Trophoblast cell (in vitro differentiated cells and primary cell): ENCODE measurements around the gene ALDOC.

Experiments used
- DNase-seq, 2 donors: peaks; one replicate each; pipeline ENCODE4 v3.0.0-alpha.2; 2016
- H2AFZ ChIP-seq: 2 replicates; pipeline ENCODE4 v1.6.1; 2013; ENCODE audit warnings: low read length, moderate library complexity, mild to moderate bottlenecking; ENCODE audit not compliant: insufficient read depth, poor library complexity
- H2AK5ac ChIP-seq: 2 replicates; pipeline ENCODE4 v1.6.1; 2013; ENCODE audit warnings: mild to moderate bottlenecking, low read length
- H2BK120ac ChIP-seq: 2 replicates; pipeline ENCODE4 v1.6.1; 2013; ENCODE audit warnings: low read length, mild to moderate bottlenecking, moderate library complexity; ENCODE audit not compliant: insufficient read depth, poor library complexity
- H2BK12ac ChIP-seq: 2 replicates; pipeline ENCODE4 v1.6.1; 2013; ENCODE audit warnings: mild to moderate bottlenecking, low read length, moderate library complexity
- H2BK5ac ChIP-seq: 2 replicates; pipeline ENCODE4 v1.6.1; 2013; ENCODE audit warnings: low read length, low read depth, moderate library complexity, mild to moderate bottlenecking; ENCODE audit not compliant: poor library complexity
- H3K14ac ChIP-seq: 2 replicates; pipeline ENCODE4 v1.6.1; 2013; ENCODE audit warnings: mild to moderate bottlenecking, low read length
- H3K18ac ChIP-seq: 2 replicates; pipeline ENCODE4 v1.6.1; 2013; ENCODE audit warnings: mild to moderate bottlenecking, low read length
- H3K23ac ChIP-seq: 2 replicates; pipeline ENCODE4 v1.6.1; 2013; ENCODE audit warnings: low read length
- H3K27ac ChIP-seq: 2 replicates; pipeline ENCODE4 v1.5.1; 2013; ENCODE audit warnings: low read depth, mild to moderate bottlenecking, inconsistent platforms, low read length, moderate library complexity
- H3K27me3 ChIP-seq: 2 replicates; pipeline ENCODE4 v1.6.1; 2013; ENCODE audit warnings: inconsistent platforms, mild to moderate bottlenecking, low read length, moderate library complexity; ENCODE audit not compliant: insufficient read depth
- H3K36me3 ChIP-seq, 2 experiments: 1 replicate in 1 of 2; 2 replicates in 1 of 2; pipeline ENCODE4 v1.6.1; 2013; ENCODE audit warnings: low read length in 2 of 2, mild to moderate bottlenecking in 2 of 2, moderate library complexity in 1 of 2; ENCODE audit not compliant: insufficient read depth in 2 of 2, control insufficient read depth in 1 of 2
- H3K4ac ChIP-seq: 2 replicates; pipeline ENCODE4 v1.6.1; 2013; ENCODE audit warnings: low read depth, mild to moderate bottlenecking, low read length, moderate library complexity
- H3K4me1 ChIP-seq, 2 experiments: 1 replicate in 1 of 2; 2 replicates in 1 of 2; pipeline ENCODE4 v1.6.1; 2013; ENCODE audit warnings: low read length in 2 of 2, mild to moderate bottlenecking in 2 of 2, moderate library complexity in 1 of 2; ENCODE audit not compliant: insufficient read depth in 2 of 2, control insufficient read depth in 1 of 2
- H3K4me2 ChIP-seq: 2 replicates; pipeline ENCODE4 v1.6.1; 2013; ENCODE audit warnings: inconsistent platforms, mild to moderate bottlenecking, low read length, moderate library complexity
- H3K4me3 ChIP-seq: 2 replicates; pipeline ENCODE4 v1.5.1; 2013; ENCODE audit warnings: mild to moderate bottlenecking, low read depth, low read length, inconsistent platforms
- H3K79me1 ChIP-seq: one replicate; pipeline ENCODE4 v1.6.1; 2013; ENCODE audit warnings: low read length
- H3K79me2 ChIP-seq: 2 replicates; pipeline ENCODE4 v1.6.1; 2013; ENCODE audit warnings: low read length, mild to moderate bottlenecking; ENCODE audit not compliant: control insufficient read depth, insufficient read depth, poor library complexity
- H3K9ac ChIP-seq: 2 replicates; pipeline ENCODE4 v1.6.1; 2013; ENCODE audit warnings: mild to moderate bottlenecking, low read length
- H3K9me3 ChIP-seq: 2 replicates; pipeline ENCODE4 v1.6.1; 2013; ENCODE audit warnings: low read depth, mild to moderate bottlenecking, control low read depth, inconsistent platforms, low read length; ENCODE audit not compliant: insufficient read depth
- H4K12ac ChIP-seq: 2 replicates; pipeline ENCODE4 v1.6.1; 2013; ENCODE audit warnings: low read depth, mild to moderate bottlenecking, low read length, moderate library complexity
- H4K8ac ChIP-seq: 2 replicates; pipeline ENCODE4 v1.6.1; 2013; ENCODE audit warnings: low read depth, mild to moderate bottlenecking, low read length, moderate library complexity
- H4K91ac ChIP-seq: one replicate; pipeline ENCODE4 v1.6.1; 2013; ENCODE audit warnings: low read depth, mild to moderate bottlenecking, low read length, moderate library complexity
- WGBS: extraction: QIAGEN DNeasy Blood & Tissue Kit; methylation state at CpG from one replicate; pipeline ENCODE4 v1.1.7; 2013; ENCODE audit warnings: missing lambda C conversion rate; ENCODE audit not compliant: insufficient read length, insufficient coverage; ENCODE audit errors: extremely low coverage; 5-methylcytosine and 5-hydroxymethylcytosine counted together

The ALDOC gene

GRCh38 chr17:28613931-28614381 lies 37.3 kb upstream of the ALDOC start, which contains the start of gene RSKR:
RSKR (minus strand) TSS chr17:28614185; CDS start chr17:28614161, 24 bp downstream.
- Histone ChIP-seq H3K4me2 (no peak within 1 kb of the TSS), H4K8ac (no peak within 1 kb of the TSS), H3K9ac (no peak within 1 kb of the TSS), H3K4me1 (no peaks in the 10 kb centered on the region), H2BK120ac (no peak within 1 kb of the TSS), H3K79me2 (no peaks in the 10 kb centered on the region), H4K91ac (no peak within 1 kb of the TSS), H3K18ac (no peak within 1 kb of the TSS), H3K27me3 (no peaks in the 10 kb centered on the region), H2AFZ (no peak within 1 kb of the TSS), H2BK5ac (no peak within 1 kb of the TSS), H3K4me3 (peak within 1 kb of the TSS; percentile 9), H3K9me3 (no peaks in the 10 kb centered on the region), H3K27ac (no peak within 1 kb of the TSS), H2BK12ac (no peak within 1 kb of the TSS), H3K14ac (no peak within 1 kb of the TSS), H2AK5ac (no peak within 1 kb of the TSS), H3K23ac (no peak within 1 kb of the TSS), H3K36me3 (peaks cover 47 to 65% of the 10 kb centered on the region in 2 experiments), H3K79me1 (no peaks in the 10 kb centered on the region), H4K12ac (no peak within 1 kb of the TSS), H3K4ac (no peak within 1 kb of the TSS)
- no CpG with 5 or more reads among the region's 5 CpGs for WGBS
- no peak for DNase-seq

- Histone ChIP-seq H3K4ac (no peak overlapping the region), H4K91ac (no peak overlapping the region), H2BK5ac (no peak overlapping the region), H3K27ac (no peak overlapping the region), H3K79me2 (no peaks in the 10 kb centered on the region), H3K23ac (no peak overlapping the region), H3K36me3 (peaks cover 43 to 61% of the 10 kb centered on the region in 2 experiments), H2AK5ac (no peak overlapping the region), H2AFZ (no peak overlapping the region), H3K27me3 (no peaks in the 10 kb centered on the region), H4K12ac (no peak overlapping the region), H3K14ac (no peak overlapping the region), H3K9me3 (no peaks in the 10 kb centered on the region), H3K4me3 (no peak overlapping the region), H2BK120ac (no peak overlapping the region), H3K4me1 (no peaks in the 10 kb centered on the region), H3K9ac (no peak overlapping the region), H3K18ac (no peak overlapping the region), H3K79me1 (no peaks in the 10 kb centered on the region), H4K8ac (no peak overlapping the region), H3K4me2 (no peak overlapping the region), H2BK12ac (no peak overlapping the region)
- no CpG with 5 or more reads among the region's 6 CpGs for WGBS
- DNase-seq: peak in 1 of 2 donors; percentile 61
Observed at GRCh38 chr17:28612936-28613872, 36.5 kb upstream of the ALDOC start.

GRCh38 chr17:28612531-28612930 lies 35.8 kb upstream of the ALDOC start:
- no peaks in the 10 kb centered on the region for H3K9me3 ChIP-seq
- no peak overlapping the region for H4K8ac ChIP-seq
- H3K4me2 ChIP-seq: no peak overlapping the region
- H3K14ac ChIP-seq: no peak overlapping the region
- H4K12ac ChIP-seq: no peak overlapping the region
- H2BK5ac ChIP-seq: no peak overlapping the region
- no peaks in the 10 kb centered on the region for H3K79me1 ChIP-seq
- no peaks in the 10 kb centered on the region for H3K79me2 ChIP-seq
- no peaks in the 10 kb centered on the region for H3K4me1 ChIP-seq
- H3K36me3 ChIP-seq: peaks cover 36 to 57% of the 10 kb centered on the region in 2 experiments
- peak overlapping the region; percentile 7 for H3K4me3 ChIP-seq
- H3K9ac ChIP-seq: peak overlapping the region; percentile 8
- WGBS: no CpG with 5 or more reads among the region's 2 CpGs
- H3K18ac ChIP-seq: no peak overlapping the region
- no peaks in the 10 kb centered on the region for H3K27me3 ChIP-seq
- DNase-seq: no peak
- H3K23ac ChIP-seq: no peak overlapping the region
- no peak overlapping the region for H2BK12ac ChIP-seq
- no peak overlapping the region for H2AFZ ChIP-seq
- no peak overlapping the region for H2BK120ac ChIP-seq
- H3K4ac ChIP-seq: no peak overlapping the region
- H2AK5ac ChIP-seq: no peak overlapping the region
- no peak overlapping the region for H3K27ac ChIP-seq
- H4K91ac ChIP-seq: no peak overlapping the region

- DNase-seq: no peak
- H3K4ac ChIP-seq: no peak overlapping the region
- no peaks in the 10 kb centered on the region for H3K9me3 ChIP-seq
- H3K27me3 ChIP-seq: no peaks in the 10 kb centered on the region
- no peaks in the 10 kb centered on the region for H3K79me1 ChIP-seq
- no peak overlapping the region for H3K27ac ChIP-seq
- no peak overlapping the region for H4K12ac ChIP-seq
- H2BK12ac ChIP-seq: no peak overlapping the region
- no peak overlapping the region for H3K14ac ChIP-seq
- H2AFZ ChIP-seq: no peak overlapping the region
- no peak overlapping the region for H2AK5ac ChIP-seq
- H3K9ac ChIP-seq: no peak overlapping the region
- no peak overlapping the region for H3K4me2 ChIP-seq
- H3K36me3 ChIP-seq: peaks cover 30 to 45% of the 10 kb centered on the region in 2 experiments
- no peaks in the 10 kb centered on the region for H3K79me2 ChIP-seq
- no peaks in the 10 kb centered on the region for H3K4me1 ChIP-seq
- H3K18ac ChIP-seq: no peak overlapping the region
- H4K8ac ChIP-seq: no peak overlapping the region
- no peak overlapping the region for H2BK5ac ChIP-seq
- WGBS: no CpG with 5 or more reads among the region's 8 CpGs
- H3K4me3 ChIP-seq: no peak overlapping the region
- no peak overlapping the region for H4K91ac ChIP-seq
- no peak overlapping the region for H2BK120ac ChIP-seq
- H3K23ac ChIP-seq: no peak overlapping the region
Observed at GRCh38 chr17:28610376-28610775, 33.7 kb upstream of the ALDOC start.
